DMS53 treated with DMSO at 0.1 percent for 48 hours (cell line): ENCODE measurements around the gene ANKRD17.
A peak's percentile ranks its signal among the peaks of the same experiment; 100 is the strongest.
"Not testable (repeated sequence)": the region's sequence is repeated elsewhere in the genome, so short reads cannot be mapped to it uniquely, and the experiment has no call there.

ENCODE experiments used
- DNase-seq: peaks from one replicate; lab custom pipeline; 2025; ENCODE audit not compliant: unreplicated experiment; lab: John Stamatoyannopoulos, UW

The ANKRD17 gene

GRCh38 chr4:73247100-73247499 lies 11.5 kb downstream of the ANKRD17 start:
- no peak for DNase-seq

GRCh38 chr4:73245955-73246354 lies 12.6 kb downstream of the ANKRD17 start:
- DNase-seq = no peak

- no peak for DNase-seq
Observed at GRCh38 chr4:73244945-73245601, 13.5 kb downstream of the ANKRD17 start.

GRCh38 chr4:73237044-73237443 lies 21.6 kb downstream of the ANKRD17 start:
- DNase-seq = no peak

GRCh38 chr4:73236151-73236550 lies 22.4 kb downstream of the ANKRD17 start:
- no peak for DNase-seq

- DNase-seq = no peak
Observed at GRCh38 chr4:73234712-73235111, 23.9 kb downstream of the ANKRD17 start.

GRCh38 chr4:73231518-73232487 lies 26.8 kb downstream of the ANKRD17 start:
- no peak for DNase-seq

GRCh38 chr4:73230865-73231517 lies 27.6 kb downstream of the ANKRD17 start:
- no peak for DNase-seq

- not testable (repeated sequence) for DNase-seq
Observed at GRCh38 chr4:73228800-73229199, 29.8 kb downstream of the ANKRD17 start.

- no peak for DNase-seq
Observed at GRCh38 chr4:73224886-73225285, 33.7 kb downstream of the ANKRD17 start.

GRCh38 chr4:73223258-73223650 lies 35.3 kb downstream of the ANKRD17 start:
- DNase-seq = peak; percentile 77

GRCh38 chr4:73222466-73223257 lies 35.9 kb downstream of the ANKRD17 start:
- DNase-seq = peak; percentile 85

- DNase-seq = no peak
Observed at GRCh38 chr4:73221734-73222133, 36.9 kb downstream of the ANKRD17 start.

GRCh38 chr4:73220815-73221214 lies 37.8 kb downstream of the ANKRD17 start:
- no peak for DNase-seq

- no peak for DNase-seq
Observed at GRCh38 chr4:73213916-73214653, 44.5 kb downstream of the ANKRD17 start.

- DNase-seq = no peak
Observed at GRCh38 chr4:73212982-73213730, 45.4 kb downstream of the ANKRD17 start.

- no peak for DNase-seq
Observed at GRCh38 chr4:73211968-73212367, 46.6 kb downstream of the ANKRD17 start.

- no peak for DNase-seq
Observed at GRCh38 chr4:73208376-73208775, 50.2 kb downstream of the ANKRD17 start.

GRCh38 chr4:73206236-73206635 lies 52.4 kb downstream of the ANKRD17 start:
- DNase-seq = no peak
